Stimulated activated CD8-positive, alpha-beta memory T cell treated with anti-CD3 and anti-CD28 coated beads, Interleukin-15, amount 100 ng/mL, for 24 hours (primary cell): Measurements from ENCODE around the gene AACS.
"Not testable (repeated sequence)": the region's sequence is repeated elsewhere in the genome, so short reads cannot be mapped to it uniquely, and the experiment has no call there.

Experiments used
- DNase-seq: peaks from one replicate; pipeline ENCODE4 v3.0.0-alpha.2; 2020; ENCODE audit warnings: low read depth

The AACS gene

GRCh38 chr12:125092108-125092871 lies 27.1 kb downstream of the AACS start:
- no peak for DNase-seq

GRCh38 chr12:125092872-125093680 lies 27.8 kb downstream of the AACS start:
- no peak for DNase-seq

DNA sequence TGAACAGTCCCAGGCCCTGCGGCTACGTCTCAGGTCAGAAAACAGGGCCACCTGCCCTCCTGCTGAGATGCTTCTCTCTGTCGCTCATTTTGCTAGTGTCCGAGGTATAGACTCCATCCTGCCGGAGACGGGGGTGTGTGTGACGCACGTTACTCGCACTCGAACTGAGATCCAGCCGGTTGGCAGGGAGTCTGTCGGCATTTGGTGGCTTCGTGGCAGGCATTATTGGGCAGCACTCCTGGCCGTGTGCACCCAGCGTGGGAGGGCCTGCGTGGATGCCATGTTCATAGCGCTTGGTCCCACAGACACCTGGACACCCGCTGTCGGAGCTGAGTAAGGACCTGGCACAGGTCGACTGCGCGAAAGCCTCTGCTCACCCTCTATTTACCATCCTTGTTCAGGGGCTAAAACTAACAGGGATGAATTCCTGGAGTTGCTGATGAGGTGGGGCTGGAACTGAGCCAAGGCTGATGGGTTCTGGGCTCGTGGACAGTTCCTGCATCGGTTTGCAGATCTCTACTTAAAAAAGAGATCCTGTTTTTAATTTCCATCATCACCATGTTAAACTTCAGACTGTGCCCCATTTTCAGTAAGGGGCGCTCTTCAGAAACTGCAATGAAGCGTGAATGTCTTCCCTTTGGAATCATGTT lies 28.6 kb downstream of the AACS start:
- DNase-seq: no peak

- DNase-seq: no peak
Measured at GRCh38 chr12:125096894-125097293, 31.7 kb downstream of the AACS start.

GRCh38 chr12:125097427-125097826 lies 32.2 kb downstream of the AACS start:
- no peak for DNase-seq

DNA sequence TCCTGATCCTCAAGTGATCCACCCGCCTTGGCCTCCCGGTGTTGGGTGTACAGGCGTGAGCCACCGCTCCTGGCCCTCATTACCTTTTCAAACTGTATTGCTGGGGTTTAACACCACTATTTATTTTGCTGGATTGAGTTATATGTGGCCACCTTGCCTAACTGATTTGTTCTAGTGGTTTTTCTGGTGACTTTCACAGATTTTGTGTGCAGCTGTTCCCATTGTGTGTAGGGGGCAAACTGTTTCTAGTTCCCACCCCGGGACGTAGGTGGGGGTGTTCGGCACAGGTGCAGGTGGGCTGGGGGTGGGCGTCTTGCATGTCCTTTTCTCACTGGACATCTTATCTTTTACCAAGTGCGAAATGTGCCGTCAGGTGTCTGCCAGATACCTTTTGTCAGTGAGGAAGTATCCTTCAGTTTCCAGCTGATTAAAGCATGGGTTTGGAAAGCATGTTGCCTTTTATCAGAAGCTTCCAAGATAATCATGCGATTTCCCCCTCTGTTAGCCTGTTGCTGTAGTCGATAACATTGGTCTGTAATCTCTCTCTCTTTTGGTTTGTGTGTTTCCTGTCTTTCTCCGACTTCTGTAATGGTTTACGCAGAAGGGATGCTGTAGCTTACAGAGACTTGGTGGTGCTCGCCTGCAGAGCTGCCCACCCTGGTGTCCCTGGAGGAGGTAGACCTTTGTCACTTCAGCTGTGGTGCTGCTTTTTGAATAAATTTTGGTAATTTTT lies 33.6 kb downstream of the AACS start:
- DNase-seq: no peak

GRCh38 chr12:125099409-125099782 lies 34.2 kb downstream of the AACS start:
- no peak for DNase-seq

- no peak for DNase-seq
Measured at GRCh38 chr12:125100551-125101434, 35.6 kb downstream of the AACS start.

DNA sequence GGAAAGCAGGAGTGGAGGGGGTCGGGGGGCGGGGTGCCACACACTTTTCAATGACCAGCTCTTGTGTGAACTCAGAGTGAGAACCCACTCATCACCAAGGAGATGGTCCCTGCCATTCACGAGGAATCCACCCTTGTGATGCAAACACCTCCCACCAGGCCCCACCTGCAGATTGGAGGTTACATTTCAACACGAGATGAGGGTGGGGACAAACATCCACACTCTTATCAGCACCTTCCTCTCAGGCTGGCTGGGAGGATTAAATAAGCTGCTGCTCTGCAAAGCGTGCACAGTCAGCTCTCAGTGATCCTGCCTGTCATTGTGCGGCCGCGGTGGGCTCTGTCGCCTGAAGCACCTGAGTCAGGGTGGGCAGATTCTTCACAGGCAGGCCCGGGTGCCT lies 39.7 kb downstream of the AACS start:
- no peak for DNase-seq

GRCh38 chr12:125105600-125105999 lies 40.4 kb downstream of the AACS start:
- DNase-seq: no peak

DNA sequence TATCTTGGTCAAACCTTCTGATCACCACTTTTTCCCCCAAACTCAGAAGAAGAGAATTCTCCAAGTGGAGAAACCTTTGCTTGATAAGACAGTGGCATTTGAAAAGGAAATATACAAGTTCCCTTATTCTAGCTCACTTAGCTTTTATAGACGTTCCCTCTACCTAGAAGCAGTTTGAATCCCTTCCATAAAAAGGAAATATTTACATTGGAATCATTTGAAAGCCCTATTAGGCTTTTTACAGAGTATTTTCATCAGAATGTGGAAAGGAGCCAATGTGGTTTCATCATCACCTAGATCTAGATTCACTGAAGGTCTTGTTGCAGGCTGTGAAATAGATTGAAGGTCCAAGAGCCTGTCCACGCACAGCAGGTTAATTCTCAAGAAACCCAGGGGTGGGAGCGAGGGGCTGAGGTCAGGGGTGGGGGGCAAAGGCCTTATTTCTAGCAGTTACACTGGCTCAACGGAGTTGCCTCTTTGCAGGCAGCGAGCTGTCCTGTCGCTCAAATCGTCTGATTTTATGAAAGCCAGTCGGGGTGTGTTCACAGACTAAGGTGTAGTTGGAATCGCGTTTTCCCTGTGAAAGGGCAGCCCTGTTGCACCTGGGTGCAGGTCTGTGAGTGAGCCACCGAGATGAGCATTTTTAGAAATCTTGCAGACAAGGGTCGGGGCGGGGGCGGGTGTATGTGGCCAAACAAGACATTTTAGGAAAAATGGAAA lies 45.6 kb downstream of the AACS start:
- no peak for DNase-seq

- DNase-seq: no peak
Measured at GRCh38 chr12:125111403-125111802, 46.2 kb downstream of the AACS start.

- DNase-seq: not testable (repeated sequence)
Measured at GRCh38 chr12:125112614-125113013, 47.4 kb downstream of the AACS start.

- no peak for DNase-seq
Measured at GRCh38 chr12:125113263-125113662, 48.0 kb downstream of the AACS start.

GRCh38 chr12:125113789-125114188 lies 48.6 kb downstream of the AACS start:
- no peak for DNase-seq

DNA sequence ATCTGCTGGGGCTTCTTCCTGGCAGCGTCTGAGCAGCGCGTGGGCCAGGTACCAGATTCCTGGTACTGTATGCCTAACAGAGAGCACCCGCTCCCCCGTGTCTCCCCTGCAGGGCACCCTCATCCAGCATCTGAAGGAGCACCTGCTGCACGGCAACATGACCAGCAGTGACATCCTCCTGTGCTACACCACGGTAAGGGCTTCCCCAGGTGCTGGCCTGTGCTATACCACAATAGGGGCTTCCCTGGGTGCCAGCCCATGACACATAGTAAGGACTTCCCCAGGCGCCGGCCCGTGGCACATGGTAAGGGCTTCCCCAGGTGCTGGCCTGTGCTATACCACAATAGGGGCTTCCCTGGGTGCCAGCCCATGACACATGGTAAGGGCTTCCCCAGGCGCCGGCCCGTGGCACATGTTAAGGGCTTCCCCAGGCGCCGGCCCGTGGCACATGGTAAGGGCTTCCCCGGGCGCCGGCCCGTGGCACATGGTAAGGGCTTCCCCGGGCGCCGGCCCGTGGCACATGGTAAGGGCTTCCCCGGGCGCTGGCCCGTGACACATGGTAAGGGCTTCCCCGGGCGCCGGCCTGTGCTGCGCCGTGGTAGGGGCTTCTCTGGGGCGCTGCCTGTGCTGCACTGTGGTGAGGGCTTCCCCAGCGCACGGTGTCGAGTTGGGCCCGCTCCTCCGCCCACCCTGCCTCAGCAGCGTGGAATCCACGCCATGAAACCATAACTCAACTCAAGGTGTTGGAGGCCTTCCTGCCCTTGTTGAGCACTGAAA lies 49.3 kb downstream of the AACS start:
- DNase-seq: no peak

- DNase-seq: no peak
Measured at GRCh38 chr12:125120566-125120965, 55.3 kb downstream of the AACS start.

GRCh38 chr12:125121106-125121505 lies 55.9 kb downstream of the AACS start:
- DNase-seq: no peak

DNA sequence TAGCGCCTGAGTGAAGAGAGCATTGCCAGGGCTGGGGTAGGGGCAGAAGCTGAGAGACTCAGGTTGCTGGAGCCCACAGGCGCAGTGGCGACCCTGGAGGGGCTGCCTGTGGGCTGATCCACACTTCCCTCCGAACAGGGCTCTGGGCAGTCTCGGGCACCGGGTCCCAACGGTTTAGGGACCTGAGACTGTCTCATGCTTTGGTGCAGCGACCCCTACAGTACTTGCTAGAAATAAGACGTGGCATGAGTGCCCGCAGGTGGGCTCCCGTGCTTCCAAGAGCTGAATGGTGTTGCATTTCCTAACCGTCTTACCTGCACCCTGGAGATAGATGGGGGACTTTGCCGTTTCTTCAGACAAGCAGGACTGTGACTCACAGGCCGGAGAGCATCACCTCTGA lies 57.4 kb downstream of the AACS start:
- no peak for DNase-seq
